Measurements from ENCODE around the gene CDC42EP1. TPM values are rescaled to one million over a fixed set of nuclear protein-coding genes. Genes with fewer than 3 reads are reported as not detected.

CDC42EP1 gene
- total RNA-seq, 1 experiment from 2014 or later = 12.7 TPM

- TF ChIP-seq STAT6 (CRISPR knock-in tag; conservative IDR thresholded peaks at IDR 0.05; ENCODE audit: low read depth) (no peak), ETV6 (CRISPR knock-in tag; IDR thresholded peaks at IDR 0.05) (peak; percentile 35; the same call in 1 of the 2 replicates), CTCF (IDR thresholded peaks at IDR 0.05) (peak; percentile 97), TEAD4 (CRISPR knock-in tag; IDR thresholded peaks at IDR 0.05) (no peak), GTF2I (CRISPR knock-in tag; conservative IDR thresholded peaks at IDR 0.05) (no peak), FOXK1 (CRISPR knock-in tag; IDR thresholded peaks at IDR 0.05) (peak; percentile 65; the same call in 1 of the 2 replicates)
These were observed 47.0 kb downstream of the CDC42EP1 start (continued) for GRCh38 chr22:37607010-37607934.

- ATAC-seq (no peak), DNase-seq (ENCODE audit: low spot score) (no peak)
- ChIA-PET POLR2A (interaction anchor here (0.6 to 3.1 kb wide), 14 partner anchors 16 to 210 kb away, joined by 3 to 19 read pairs (median 5); partner anchors contain the start of genes NOL12, PDXP and TRIOBP), CTCF (interaction anchor here (0.6 to 4.6 kb wide), 35 partner anchors 12 to 490 kb away, joined by 3 to 99 read pairs (median 6); partner anchors contain the start of genes LGALS1, LGALS2, MFNG and NOL12)
- no peaks in the 10 kb centered on the region for H3K27me3 Mint-ChIP-seq (ENCODE audit: low read depth)
- TF ChIP-seq ZNF423 (CRISPR knock-in tag; IDR thresholded peaks at IDR 0.05) (no peak), SMAD3 (CRISPR knock-in tag; IDR thresholded peaks at IDR 0.05; ENCODE audit: borderline replicate concordance) (no peak), IRF1 (CRISPR knock-in tag; IDR thresholded peaks at IDR 0.05) (no peak), TP53 (CRISPR knock-in tag; IDR thresholded peaks at IDR 0.05) (no peak), PREB (CRISPR knock-in tag; IDR thresholded peaks at IDR 0.05; ENCODE audit: borderline replicate concordance) (no peak), HMGXB4 (CRISPR knock-in tag; IDR thresholded peaks at IDR 0.05) (no peak), ATF3 (CRISPR knock-in tag; conservative IDR thresholded peaks at IDR 0.05) (no peak), GTF2I (CRISPR knock-in tag; conservative IDR thresholded peaks at IDR 0.05) (no peak), IRF2 (CRISPR knock-in tag; IDR thresholded peaks at IDR 0.05; ENCODE audit: borderline replicate concordance, low read depth) (no peak), E2F1 (CRISPR knock-in tag; IDR thresholded peaks at IDR 0.05) (no peak)
- H3K4me1 Mint-ChIP-seq = peaks cover 18% of the 10 kb centered on the region
- H3K4me3 Mint-ChIP-seq = peak overlapping the region; percentile 73
- no peaks in the 10 kb centered on the region for H3K36me3 Mint-ChIP-seq
- peak overlapping the region; percentile 98 for H3K27ac Mint-ChIP-seq
- H3K9me3 Mint-ChIP-seq = no peaks in the 10 kb centered on the region
These were observed 47.7 kb downstream of the CDC42EP1 start for GRCh38 chr22:37607935-37608476.

All from WTC11 (cell line).